ENCODE results near the gene GRIK1.
"Not testable (repeated sequence)": the region's sequence is repeated elsewhere in the genome, so short reads cannot be mapped to it uniquely, and the experiment has no call there.

GRIK1 gene

DNA sequence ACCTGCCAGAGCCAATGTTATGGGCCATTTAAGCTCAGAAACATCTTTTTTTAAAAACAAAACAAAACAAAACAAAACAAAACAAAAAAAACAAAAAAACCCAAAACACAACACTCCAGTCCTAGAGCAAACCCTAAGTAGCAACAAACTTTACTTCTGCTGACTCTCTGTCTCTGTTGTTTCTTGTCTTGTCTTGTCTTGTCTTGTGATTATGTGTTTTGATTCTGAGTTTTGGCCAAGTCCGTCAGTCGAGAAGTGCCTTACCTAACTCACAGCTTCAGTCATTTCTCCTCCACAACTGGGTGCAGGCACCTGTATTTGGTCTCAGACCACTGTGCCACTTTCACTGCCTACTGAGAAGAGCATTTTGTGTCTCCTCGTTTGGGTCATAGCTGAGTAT, 333.2 kb downstream of the GRIK1 start:
- H3K4me3 ChIP-seq (ENCODE audit: low read depth, low read length) = no peak overlapping the region
- no peak for TF ChIP-seq CTCF (IDR thresholded peaks at IDR 0.05; ENCODE audit: low read depth, low read length, missing control alignments)
- no peak for DNase-seq (ENCODE audit: low read depth)

DNA sequence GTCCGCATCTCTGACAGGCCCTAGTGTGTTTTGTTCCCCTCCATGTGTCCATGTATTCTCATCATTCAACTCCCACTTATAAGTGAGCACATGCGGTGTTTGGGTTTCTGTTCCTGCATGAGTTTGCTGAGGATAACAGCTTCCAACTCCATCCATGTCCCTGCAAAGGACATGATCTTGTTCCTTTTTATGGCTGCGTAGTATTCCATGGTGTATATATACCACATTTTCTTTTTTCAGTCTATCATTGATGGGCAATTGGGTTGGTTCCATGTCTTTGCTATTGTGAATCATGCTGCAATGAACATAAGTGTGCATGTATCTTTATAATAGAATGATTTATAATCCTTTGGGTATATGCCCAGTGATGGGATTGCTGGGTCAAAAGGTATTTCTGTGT, 334.6 kb downstream of the GRIK1 start:
- H3K4me3 ChIP-seq (ENCODE audit: low read depth, low read length); DNase-seq (ENCODE audit: low read depth): not testable (repeated sequence)

- no peak for DNase-seq (ENCODE audit: low read depth)
- no peak for TF ChIP-seq CTCF (IDR thresholded peaks at IDR 0.05; ENCODE audit: low read depth, low read length, missing control alignments)
- no peak overlapping the region for H3K4me3 ChIP-seq (ENCODE audit: low read depth, low read length)
These were observed 335.7 kb downstream of the GRIK1 start for GRCh38 chr21:29604076-29604475.

DNA sequence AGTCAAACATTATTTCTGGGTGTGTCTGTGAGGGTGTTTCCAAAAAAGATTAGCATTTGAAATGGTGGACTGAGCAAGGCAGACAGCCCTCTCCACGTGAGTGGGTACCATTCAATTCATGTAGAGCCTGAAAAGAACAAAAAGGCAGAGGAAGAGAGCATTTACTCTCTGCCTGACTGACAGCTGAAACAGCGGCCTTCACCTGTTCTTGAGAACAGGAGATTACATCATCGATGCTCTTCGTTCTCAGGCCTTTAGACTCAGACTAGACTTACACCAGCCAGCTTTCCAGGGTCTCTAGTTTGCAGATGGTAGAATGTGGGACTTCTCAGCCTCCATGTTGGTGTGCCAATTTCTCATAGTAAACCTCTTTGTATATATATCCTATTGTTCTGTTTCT, 338.7 kb downstream of the GRIK1 start:
- no peak for DNase-seq (ENCODE audit: low read depth)
- no peak overlapping the region for H3K4me3 ChIP-seq (ENCODE audit: low read depth, low read length)
- no peak for TF ChIP-seq CTCF (IDR thresholded peaks at IDR 0.05; ENCODE audit: low read depth, low read length, missing control alignments)

DNA sequence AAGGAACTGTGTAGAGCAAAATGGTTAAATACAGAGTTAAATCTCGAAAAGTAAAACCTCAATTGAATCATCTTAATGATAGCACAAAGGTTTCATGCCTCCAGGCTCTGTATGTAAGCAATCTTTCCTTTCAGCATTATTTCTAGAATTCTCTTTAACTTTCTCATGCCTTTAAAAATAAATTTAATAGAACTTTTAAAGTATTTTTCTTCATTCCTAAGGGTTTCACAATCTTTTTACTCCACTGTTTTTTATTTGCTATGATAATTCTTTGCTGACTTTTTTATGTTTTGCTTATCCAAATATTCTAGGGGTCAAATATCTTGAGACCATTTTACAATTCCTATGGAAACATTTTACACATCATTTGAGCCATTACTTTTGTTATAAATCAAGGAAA, 353.1 kb downstream of the GRIK1 start:
- no peak overlapping the region for H3K4me3 ChIP-seq (ENCODE audit: low read depth, low read length)
- TF ChIP-seq CTCF (IDR thresholded peaks at IDR 0.05; ENCODE audit: low read depth, low read length, missing control alignments) = no peak
- DNase-seq (ENCODE audit: low read depth) = no peak

- no peak for DNase-seq (ENCODE audit: low read depth)
- no peak overlapping the region for H3K4me3 ChIP-seq (ENCODE audit: low read depth, low read length)
- TF ChIP-seq CTCF (IDR thresholded peaks at IDR 0.05; ENCODE audit: low read depth, low read length, missing control alignments) = no peak
These were observed 354.3 kb downstream of the GRIK1 start for GRCh38 chr21:29585462-29585861.

DNA sequence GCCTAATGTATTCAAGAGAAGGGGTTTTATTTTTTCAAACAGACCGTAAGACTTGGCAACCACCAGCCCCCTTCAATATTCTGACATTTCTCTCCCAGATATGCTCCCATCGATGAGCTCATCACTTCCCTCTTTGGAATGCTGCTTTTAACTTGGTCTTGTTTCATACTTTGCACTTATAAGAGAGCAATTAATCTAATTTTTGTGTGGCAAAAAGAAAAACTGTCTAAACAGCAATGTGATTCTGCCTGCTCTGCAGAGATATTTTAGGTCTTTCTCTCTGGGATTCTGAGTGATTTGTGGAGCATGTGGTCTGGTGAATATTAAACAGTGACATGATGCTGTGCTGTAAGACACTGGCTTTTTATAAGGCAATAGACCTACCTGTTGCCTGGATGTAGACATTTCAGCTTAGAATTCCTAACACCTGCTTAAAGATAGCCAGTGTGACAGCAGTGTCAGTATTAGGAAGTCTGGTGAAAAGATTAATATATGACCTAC, 356.3 kb downstream of the GRIK1 start:
- H3K4me3 ChIP-seq (ENCODE audit: low read depth, low read length) = no peak overlapping the region
- no peak for TF ChIP-seq CTCF (IDR thresholded peaks at IDR 0.05; ENCODE audit: low read depth, low read length, missing control alignments)
- no peak for DNase-seq (ENCODE audit: low read depth)

GRCh38 chr21:29582855-29583254, 356.9 kb downstream of the GRIK1 start:
- no peak for TF ChIP-seq CTCF (IDR thresholded peaks at IDR 0.05; ENCODE audit: low read depth, low read length, missing control alignments)
- no peak overlapping the region for H3K4me3 ChIP-seq (ENCODE audit: low read depth, low read length)
- no peak for DNase-seq (ENCODE audit: low read depth)
